Activated CD8-positive, alpha-beta memory T cell treated with anti-CD3 and anti-CD28 coated beads for 36 hours (primary cell): Measurements from ENCODE around the gene ILDR2. TPM values are rescaled to one million over a fixed set of nuclear protein-coding genes. Genes with fewer than 3 reads are reported as not detected.
"Not testable (repeated sequence)": the region's sequence is repeated elsewhere in the genome, so short reads cannot be mapped to it uniquely, and the experiment has no call there.

Source experiments
- CTCF ChIA-PET: fragments of 350-600 bp; sonication (Branson Sonifier 250); formaldehyde crosslinking; loops from one replicate; lab custom pipeline; 2021; ENCODE audit warnings: antibody characterized with exemption; lab: Charles Lee
- POLR2A ChIA-PET: fragments of 350-600 bp; sonication (Branson Sonifier 250); formaldehyde crosslinking; loops from one replicate; lab custom pipeline; 2021; ENCODE audit warnings: antibody characterized with exemption; lab: Charles Lee
- total RNA-seq, 2 experiments: library from RNA; stranded (reverse); gene quantifications; one replicate each; pipeline ENCODE4 v1.2.3, GENCODE V29; 2021

The ILDR2 gene
- total RNA-seq, 2 experiments from 2014 or later = 4.9 to 5.9 TPM

- POLR2A ChIA-PET = no interaction called here
- CTCF ChIA-PET = interaction anchor here (1.0 to 3.9 kb wide), 4 partner anchors 10 to 313 kb away, joined by 3 to 33 read pairs (median 4); partner anchors contain the start of gene POU2F1
Observed at GRCh38 chr1:166907051-166907450, 68.3 kb downstream of the ILDR2 start.

GRCh38 chr1:166906647-166907046, 68.7 kb downstream of the ILDR2 start:
- ChIA-PET CTCF (interaction anchor here (1.0 to 3.9 kb wide), 3 partner anchors 153 to 314 kb away, joined by 4 to 33 read pairs (median 5); partner anchors contain the start of gene POU2F1), POLR2A (no interaction called here)

GRCh38 chr1:166905900-166906299, 69.4 kb downstream of the ILDR2 start:
- ChIA-PET POLR2A (interaction anchor here (0.7 to 1.0 kb wide), 3 partner anchors 30 to 138 kb away, joined by 3 to 4 read pairs (median 3); partner anchors contain the start of gene TADA1), CTCF (interaction anchor here (1.0 to 3.9 kb wide), 4 partner anchors 9 to 314 kb away, joined by 4 to 33 read pairs (median 4); partner anchors contain the start of gene POU2F1)

- ChIA-PET CTCF (interaction anchor here (1.0 to 3.9 kb wide), 4 partner anchors 8 to 315 kb away, joined by 3 to 33 read pairs (median 4); partner anchors contain the start of genes POGK and POU2F1), POLR2A (no interaction called here)
Observed at GRCh38 chr1:166905136-166905535, 70.2 kb downstream of the ILDR2 start.

- POLR2A ChIA-PET = no interaction called here
- CTCF ChIA-PET = interaction anchor here (3.9 kb wide), 1 partner anchor 156 kb away, joined by 33 read pairs; no protein-coding TSS in a partner anchor
Observed at GRCh38 chr1:166903232-166903631, 72.1 kb downstream of the ILDR2 start.

GRCh38 chr1:166902279-166902678, 73.1 kb downstream of the ILDR2 start:
- POLR2A ChIA-PET = no interaction called here

GRCh38 chr1:166900987-166901386, 74.4 kb downstream of the ILDR2 start:
- CTCF ChIA-PET = interaction anchor here (3.0 kb wide), 1 partner anchor 158 kb away, joined by 10 read pairs; no protein-coding TSS in a partner anchor
- POLR2A ChIA-PET = no interaction called here

More at GRCh38 chr1:166902279-166902678, 73.1 kb downstream of the ILDR2 start:
- CTCF ChIA-PET = interaction anchor here (1.4 to 3.0 kb wide), 2 partner anchors 8 to 156 kb away, joined by 3 to 10 read pairs; no protein-coding TSS in a partner anchor

GRCh38 chr1:166899769-166900168, 75.6 kb downstream of the ILDR2 start:
- CTCF ChIA-PET = interaction anchor here (0.9 to 3.0 kb wide), 2 partner anchors 11 to 159 kb away, joined by 4 to 10 read pairs; no protein-coding TSS in a partner anchor
- POLR2A ChIA-PET = no interaction called here

- POLR2A ChIA-PET = no interaction called here
- CTCF ChIA-PET = no interaction called here
Observed at GRCh38 chr1:166895766-166896165, 79.6 kb downstream of the ILDR2 start.

GRCh38 chr1:166889776-166890175, 85.6 kb downstream of the ILDR2 start:
- POLR2A ChIA-PET = no interaction called here
- CTCF ChIA-PET = no interaction called here

GRCh38 chr1:166888373-166889111, 86.8 kb downstream of the ILDR2 start:
- ChIA-PET POLR2A (no interaction called here), CTCF (no interaction called here)

- POLR2A ChIA-PET = no interaction called here
- CTCF ChIA-PET = no interaction called here
Observed at GRCh38 chr1:166884971-166885370, 90.4 kb downstream of the ILDR2 start.

GRCh38 chr1:166884040-166884642, 91.2 kb downstream of the ILDR2 start:
- CTCF ChIA-PET = interaction anchor here (1.4 kb wide), 1 partner anchor 26 kb away, joined by 6 read pairs; no protein-coding TSS in a partner anchor
- POLR2A ChIA-PET = no interaction called here

- CTCF ChIA-PET = interaction anchor here (1.4 kb wide), 1 partner anchor 27 kb away, joined by 6 read pairs; no protein-coding TSS in a partner anchor
- POLR2A ChIA-PET = no interaction called here
Observed at GRCh38 chr1:166882893-166883292, 92.4 kb downstream of the ILDR2 start.

GRCh38 chr1:166878173-166878917, 97.0 kb downstream of the ILDR2 start:
- POLR2A ChIA-PET, CTCF ChIA-PET: not testable (repeated sequence)

- ChIA-PET CTCF (interaction anchor here (0.9 to 2.0 kb wide), 4 partner anchors 19 to 37 kb away, joined by 3 to 10 read pairs (median 6); partner anchors contain the start of gene POGK), POLR2A (interaction anchor here (0.5 to 0.9 kb wide), 3 partner anchors 29 to 792 kb away, joined by 3 read pairs; partner anchors contain the start of gene POGK)
Observed at GRCh38 chr1:166876540-166876838, 98.9 kb downstream of the ILDR2 start.

- POLR2A ChIA-PET = interaction anchor here (0.5 to 1.0 kb wide), 5 partner anchors 30 to 793 kb away, joined by 3 to 5 read pairs (median 3); partner anchors contain the start of genes POGK and POU2F1
- CTCF ChIA-PET = interaction anchor here (0.9 to 2.0 kb wide), 5 partner anchors 18 to 184 kb away, joined by 3 to 10 read pairs (median 3); partner anchors contain the start of gene POGK
Observed at GRCh38 chr1:166875734-166876539, 99.4 kb downstream of the ILDR2 start, which contains the start of gene TADA1. TSS of gene TADA1 (minus strand) at chr1:166876264. CDS start at chr1:166876233, 31 bp downstream.

- POLR2A ChIA-PET = interaction anchor here (0.6 to 1.0 kb wide), 3 partner anchors 31 to 345 kb away, joined by 3 to 5 read pairs (median 3); partner anchors contain the start of genes POGK and POU2F1
- CTCF ChIA-PET = interaction anchor here (0.9 to 2.0 kb wide), 4 partner anchors 17 to 184 kb away, joined by 3 to 10 read pairs (median 6); partner anchors contain the start of gene POGK
Observed at GRCh38 chr1:166875302-166875733, 100.0 kb downstream of the ILDR2 start.
